IMR-90 (cell line): ENCODE measurements around the gene CTNNA1. TPM values are rescaled to one million over a fixed set of nuclear protein-coding genes. Genes with fewer than 3 reads are reported as not detected.
"Not testable (repeated sequence)": the region's sequence is repeated elsewhere in the genome, so short reads cannot be mapped to it uniquely, and the experiment has no call there.

Experiments
- ATAC-seq: fragments of 200-7000 bp; cut with Tn5 transposase; 2 replicates; pipeline ENCODE4 v1.9.1; 2020; ENCODE audit warnings: low read depth, mild to moderate bottlenecking, moderate library complexity
- BruUV-seq: library from RNA; stranded (reverse); fragments of 400-500 nt; replicated peaks from 2 replicates; lab custom pipeline; 2021; lab: Mats Ljungman, UMichigan
- CTCF ChIA-PET: fragments of 300-600 bp; formaldehyde crosslinking; extraction: SDS; loops from one replicate; lab custom pipeline; 2021; ENCODE audit warnings: antibody characterized with exemption; lab: Yijun Ruan, JAX
- POLR2A ChIA-PET: fragments of 300-600 bp; sonication (Branson Sonifier 250); formaldehyde crosslinking; loops from one replicate; lab custom pipeline; 2022; ENCODE audit warnings: antibody characterized with exemption; ENCODE audit not compliant: unreplicated experiment; lab: Charles Lee
- DNase-seq: peaks from one replicate; pipeline ENCODE4 v3.0.0; 2013
- H2AFZ ChIP-seq: replicated peaks from 2 replicates; pipeline ENCODE3; 2013; ENCODE audit warnings: low read length, mild to moderate bottlenecking; ENCODE audit not compliant: poor library complexity
- H2AK5ac ChIP-seq: 2 replicates; pipeline ENCODE4 v1.6.1; 2013; ENCODE audit warnings: low read depth, low read length, inconsistent platforms
- H2AK9ac ChIP-seq: replicated peaks from 2 replicates; pipeline ENCODE3; 2013; ENCODE audit warnings: mild to moderate bottlenecking, low read depth, low read length, moderate library complexity; ENCODE audit not compliant: poor library complexity
- H2BK120ac ChIP-seq: 2 replicates; pipeline ENCODE4 v1.6.1; 2013; ENCODE audit warnings: low read depth, low read length, inconsistent platforms
- H2BK15ac ChIP-seq: 3 replicates; pipeline ENCODE4 v1.6.1; 2013; ENCODE audit warnings: low read depth, low read length, inconsistent platforms
- H2BK20ac ChIP-seq: 2 replicates; pipeline ENCODE4 v1.6.1; 2013; ENCODE audit warnings: low read depth, mild to moderate bottlenecking, inconsistent platforms, low read length, moderate library complexity
- H2BK5ac ChIP-seq: 2 replicates; pipeline ENCODE4 v1.6.1; 2013; ENCODE audit warnings: mild to moderate bottlenecking, low read depth, low read length, inconsistent platforms; ENCODE audit not compliant: poor library complexity, severe bottlenecking
- H3K14ac ChIP-seq: replicated peaks from 2 replicates; pipeline ENCODE4 v1.6.1; 2013; ENCODE audit warnings: low read depth, low read length, inconsistent platforms
- H3K18ac ChIP-seq: 2 replicates; pipeline ENCODE4 v1.6.1; 2013; ENCODE audit warnings: low read depth, low read length, control low read depth
- H3K23ac ChIP-seq: 2 replicates; pipeline ENCODE4 v1.6.1; 2013; ENCODE audit warnings: low read depth, low read length, inconsistent platforms
- H3K27ac ChIP-seq: 2 replicates; pipeline ENCODE4 v1.5.1; 2013; ENCODE audit warnings: mild to moderate bottlenecking, control low read depth, low read length; ENCODE audit not compliant: insufficient read depth
- H3K27me3 ChIP-seq: 2 replicates; pipeline ENCODE4 v1.6.1; 2013; ENCODE audit warnings: low read length; ENCODE audit not compliant: control insufficient read depth, insufficient read depth
- H3K36me3 ChIP-seq: 2 replicates; pipeline ENCODE4 v1.6.1; 2013; ENCODE audit warnings: low read length, mixed read lengths; ENCODE audit not compliant: control insufficient read depth, insufficient read depth
- H3K4ac ChIP-seq: 2 replicates; pipeline ENCODE4 v1.6.1; 2013; ENCODE audit warnings: low read depth, low read length, inconsistent platforms
- H3K4me1 ChIP-seq: 2 replicates; pipeline ENCODE4 v1.6.1; 2013; ENCODE audit warnings: low read length, mixed read lengths; ENCODE audit not compliant: control insufficient read depth, insufficient read depth
- H3K4me2 ChIP-seq: 2 replicates; pipeline ENCODE4 v1.6.1; 2013; ENCODE audit warnings: low read depth, mild to moderate bottlenecking, control low read depth, low read length, moderate library complexity
- H3K4me3 ChIP-seq: 2 replicates; pipeline ENCODE4 v1.5.1; 2013; ENCODE audit warnings: low read depth, mild to moderate bottlenecking, control low read depth, low read length, moderate library complexity; ENCODE audit not compliant: insufficient read depth
- H3K56ac ChIP-seq: 2 replicates; pipeline ENCODE4 v1.6.1; 2013; ENCODE audit warnings: low read length, inconsistent platforms; ENCODE audit not compliant: insufficient read depth; ENCODE audit errors: extremely low read depth
- H3K79me1 ChIP-seq, 2 experiments: 2 replicates each; pipeline ENCODE4 v1.6.1; 2013; ENCODE audit warnings: low read length in 2 of 2, inconsistent platforms in 1 of 2, low read depth in 1 of 2
- H3K9ac ChIP-seq: 2 replicates; pipeline ENCODE4 v1.6.1; 2013; ENCODE audit warnings: low read depth, low read length, control low read depth
- H3K9me1 ChIP-seq: 2 replicates; pipeline ENCODE4 v1.6.1; 2013; ENCODE audit warnings: low read length, inconsistent platforms; ENCODE audit not compliant: insufficient read depth
- H3K9me3 ChIP-seq: 2 replicates; pipeline ENCODE4 v1.6.1; 2013; ENCODE audit warnings: low read length; ENCODE audit not compliant: control insufficient read depth, insufficient read depth
- H4K20me1 ChIP-seq: 2 replicates; pipeline ENCODE4 v1.6.1; 2013; ENCODE audit warnings: low read length, inconsistent platforms; ENCODE audit not compliant: insufficient read depth
- H4K5ac ChIP-seq: 2 replicates; pipeline ENCODE4 v1.6.1; 2013; ENCODE audit warnings: mild to moderate bottlenecking, low read depth, low read length, control low read depth
- H4K8ac ChIP-seq, 2 experiments: 2 replicates each; pipeline ENCODE4 v1.6.1; 2013; ENCODE audit warnings: low read depth in 2 of 2, low read length in 2 of 2, control low read depth in 1 of 2, inconsistent platforms in 1 of 2
- H4K91ac ChIP-seq: 2 replicates; pipeline ENCODE4 v1.6.1; 2013; ENCODE audit warnings: low read depth, low read length, inconsistent platforms; ENCODE audit not compliant: insufficient read depth
- WGBS, 2 experiments: methylation state at CpG; one replicate each; pipeline versions ENCODE4 v1.1.5 to v1.1.7; 2013; ENCODE audit warnings: missing lambda C conversion rate in 2 of 2; ENCODE audit not compliant: insufficient read length in 1 of 2; ENCODE audit errors: extremely low coverage in 2 of 2; 5-methylcytosine and 5-hydroxymethylcytosine counted together
- dilution Hi-C: fragments of 300-500 bp; cut with HindIII; formaldehyde crosslinking; loops from one replicate; pipeline ENCODE4 v1.14.3; 2018; ENCODE audit warnings: low sequenced_read_pairs; ENCODE audit not compliant: unreplicated experiment
- in situ Hi-C: fragments of 300-500 bp; cut with MboI; formaldehyde crosslinking; loops from 3 replicates; pipeline ENCODE4 v1.14.3; 2019; ENCODE audit warnings: low sequenced_read_pairs, inconsistent platforms, mixed read lengths
- intact Hi-C: fragments of 100-400 bp; cut with micrococcal nuclease; formaldehyde crosslinking; loops from 2 replicates; pipeline ENCODE4 v1.10.0; 2022
- polyA plus RNA-seq, 3 experiments: library from polyadenylated mRNA; depleted of rRNA; stranded (reverse); fragments of >200 nt; gene quantifications; 2 replicates each; pipeline ENCODE4 v1.2.3, GENCODE V29; 2012; ENCODE audit warnings: low replicate concordance in 1 of 3
- total RNA-seq: library from RNA; depleted of rRNA; stranded (reverse); fragments of >200 nt; gene quantifications from 2 replicates; pipeline ENCODE4 v1.2.3, GENCODE V29; 2012

Gene CTNNA1
- total and polyA plus RNA-seq, 2 of the 4 experiments (the other 2 are of a cell fraction), result 220 to 471 TPM

DNA sequence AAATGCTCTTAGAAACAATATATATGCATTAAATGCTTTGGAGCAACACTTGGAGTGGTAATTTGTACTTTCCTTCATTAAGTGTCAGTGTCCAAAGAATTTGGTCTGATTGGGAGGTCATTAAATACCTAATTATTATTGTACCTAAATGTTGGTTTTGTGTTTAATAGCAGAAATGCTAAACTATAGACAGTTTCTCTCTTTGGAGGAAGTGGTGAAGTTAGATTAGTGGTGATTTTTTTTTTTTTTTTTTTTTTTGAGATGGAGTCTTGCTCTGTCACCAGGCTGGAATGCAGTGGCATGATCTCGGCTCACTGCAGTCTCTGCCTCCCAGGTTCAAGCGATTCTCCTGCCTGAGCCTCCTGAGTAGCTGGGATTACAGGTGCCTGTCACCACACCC is 168.1 kb downstream of the CTNNA1 start:
- CTCF ChIA-PET, dilution Hi-C loops, ATAC-seq, H2BK20ac ChIP-seq, H3K4me3 ChIP-seq, H2BK120ac ChIP-seq, H4K5ac ChIP-seq, H4K91ac ChIP-seq, DNase-seq, H3K9ac ChIP-seq, H3K4ac ChIP-seq, in situ Hi-C loops, H3K9me3 ChIP-seq, H3K27me3 ChIP-seq, H3K23ac ChIP-seq, H4K8ac ChIP-seq, POLR2A ChIA-PET, H2AK9ac ChIP-seq, H3K27ac ChIP-seq, H3K14ac ChIP-seq, H3K56ac ChIP-seq, H3K18ac ChIP-seq, H3K4me1 ChIP-seq, H3K4me2 ChIP-seq, H2BK5ac ChIP-seq, H4K20me1 ChIP-seq, H2AK5ac ChIP-seq, H2AFZ ChIP-seq, H2BK15ac ChIP-seq, BruUV-seq: not testable (repeated sequence)
- Histone ChIP-seq H3K36me3 (peaks cover 36% of the 10 kb centered on the region), H3K9me1 (peaks cover 16% of the 10 kb centered on the region), H3K79me1 (peaks cover 18 to 59% of the 10 kb centered on the region in 2 experiments)
- intact Hi-C loops, result loop anchor here (5.0 kb wide), 1 partner anchor 341 kb away; no protein-coding TSS in a partner anchor
- no CpG with 5 or more reads among the region's 2 CpGs for WGBS, 2 experiments
